GM19468 (cell line): ENCODE results near the gene RHOH.
"Not testable (repeated sequence)": the region's sequence is repeated elsewhere in the genome, so short reads cannot be mapped to it uniquely, and the experiment has no call there.

ENCODE experiments used
- ATAC-seq: cut with Tn5 transposase; IDR thresholded peaks from one replicate; pipeline ENCODE4 v1.9.1; 2021; ENCODE audit warnings: mild to moderate bottlenecking, moderate library complexity, moderate number of reproducible peaks; ENCODE audit not compliant: unreplicated experiment; ENCODE audit errors: extremely low read depth

The RHOH gene

DNA sequence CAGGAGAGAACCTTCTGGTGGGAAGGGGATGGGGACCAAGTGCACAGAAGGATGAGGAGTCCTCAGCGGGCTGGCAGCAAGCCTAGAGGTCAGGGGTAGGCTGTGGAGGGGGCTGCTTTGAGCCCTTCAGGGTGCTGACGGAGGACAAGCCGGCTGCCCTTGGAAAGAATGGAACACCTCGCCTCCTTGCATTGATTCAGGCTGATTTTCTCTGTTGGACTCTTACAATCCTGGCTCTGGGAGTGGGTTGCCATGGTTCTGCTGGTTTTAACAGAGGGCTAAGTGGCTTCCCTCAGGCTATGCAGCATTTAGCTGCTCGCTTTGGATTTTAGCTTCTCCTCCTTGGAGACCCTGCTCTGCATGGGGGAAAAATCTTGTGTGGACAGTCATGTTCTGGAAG is 88.9 kb downstream of the RHOH start:
- no peak for ATAC-seq

DNA sequence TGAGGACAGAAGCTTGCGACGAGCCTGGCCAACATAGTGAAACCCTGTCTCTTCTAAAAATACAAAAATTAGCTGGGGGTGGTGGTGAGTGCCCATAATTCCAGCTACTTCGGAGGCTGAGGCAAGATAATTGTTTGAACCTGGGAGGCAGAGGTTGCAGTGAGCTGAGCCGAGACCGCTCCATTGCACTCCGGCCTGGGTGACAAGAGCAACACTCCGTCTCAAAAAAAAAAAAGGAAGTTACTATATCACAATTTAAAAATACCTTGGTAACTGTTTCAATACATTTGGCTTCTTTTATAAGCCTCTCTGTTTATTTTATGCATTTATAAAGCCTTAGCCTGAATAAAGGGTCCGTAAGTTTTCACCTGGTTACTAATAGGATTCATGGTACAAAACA is 91.7 kb downstream of the RHOH start:
- no peak for ATAC-seq

DNA sequence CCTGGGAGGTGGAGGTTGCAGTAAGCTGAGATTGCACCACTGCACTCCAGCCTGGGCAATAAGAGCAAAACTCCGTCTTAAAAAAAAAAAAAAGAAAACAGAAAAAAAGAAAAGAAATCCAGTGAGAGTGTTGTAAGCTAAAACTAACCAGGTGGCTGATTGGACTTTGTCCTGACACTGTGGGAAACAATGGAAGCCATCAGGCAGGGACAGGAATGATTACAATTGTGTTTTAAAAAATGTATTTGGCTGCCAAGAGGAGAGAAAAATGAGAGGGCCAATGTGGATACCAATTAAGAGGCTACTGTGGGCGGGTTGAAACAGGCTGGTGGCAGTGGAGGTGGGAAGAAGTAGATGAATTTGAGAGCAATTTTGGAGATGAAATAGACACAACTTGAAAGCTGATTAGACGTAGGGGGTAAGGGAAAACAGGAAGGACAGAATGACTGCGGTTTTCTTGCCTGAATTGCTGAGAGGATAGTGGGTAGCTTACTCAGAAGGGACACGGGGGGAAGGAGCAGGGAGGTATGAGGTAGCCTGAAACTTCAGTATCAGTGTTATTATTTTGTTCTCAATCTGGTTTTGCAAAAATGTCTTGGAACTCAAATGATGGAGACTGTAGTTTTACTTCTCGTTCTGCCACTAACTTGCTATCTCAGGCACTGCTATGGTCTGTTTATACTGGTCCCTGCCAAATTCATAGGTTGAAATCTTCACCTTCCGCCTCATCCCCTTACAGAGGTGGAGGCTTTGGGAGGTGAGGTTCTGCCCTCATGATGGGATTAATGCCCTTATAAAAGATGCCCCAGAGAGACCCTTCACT is 92.7 kb downstream of the RHOH start:
- ATAC-seq, result no peak

DNA sequence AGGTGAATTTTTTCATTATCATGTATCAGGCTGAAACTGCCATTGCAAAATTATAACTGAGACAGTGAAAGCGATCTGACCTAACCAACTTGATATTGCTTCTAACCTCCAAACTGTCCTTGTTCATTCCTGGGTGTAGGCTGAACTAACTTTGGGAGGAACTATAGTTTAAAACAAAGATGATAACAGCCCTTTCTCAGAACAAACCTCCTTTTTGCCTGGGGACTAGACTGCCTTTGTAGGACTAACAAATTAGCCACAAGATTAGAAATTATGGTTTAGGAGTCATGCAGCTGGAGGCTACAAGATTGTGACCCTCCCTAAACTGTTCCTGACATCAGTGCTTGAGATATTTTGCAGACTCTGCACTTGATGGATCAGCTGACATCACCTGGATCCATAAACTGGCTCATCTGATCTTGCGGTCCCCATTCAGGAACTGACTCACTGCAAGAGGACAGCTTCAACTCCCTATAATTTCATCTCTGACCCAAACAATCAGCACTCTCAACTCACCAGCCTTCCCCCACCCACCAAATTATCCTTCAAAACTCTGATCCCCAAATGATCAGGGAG is 93.9 kb downstream of the RHOH start:
- not testable (repeated sequence) for ATAC-seq

DNA sequence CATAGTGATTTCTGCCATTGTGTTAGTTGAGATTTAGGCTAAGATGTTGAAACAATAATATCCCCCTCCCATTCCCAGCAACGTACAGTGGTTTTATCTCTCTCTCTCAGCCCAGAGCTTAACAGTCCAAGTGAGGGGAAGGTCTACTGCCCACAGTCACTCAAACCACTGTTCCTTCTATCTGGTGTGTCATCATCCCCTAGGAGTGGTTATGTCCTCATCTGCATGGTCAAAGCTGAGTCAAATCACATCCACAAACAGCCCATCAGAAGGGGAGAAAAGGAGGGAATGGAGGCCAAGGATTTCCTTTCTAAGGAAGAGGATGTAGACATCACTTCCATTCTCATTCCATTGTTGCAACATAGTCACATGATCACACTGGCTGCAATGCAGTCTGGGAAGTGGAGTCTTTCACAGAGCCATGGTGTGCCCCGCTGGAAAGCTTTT is 95.5 kb downstream of the RHOH start:
- no peak for ATAC-seq

DNA sequence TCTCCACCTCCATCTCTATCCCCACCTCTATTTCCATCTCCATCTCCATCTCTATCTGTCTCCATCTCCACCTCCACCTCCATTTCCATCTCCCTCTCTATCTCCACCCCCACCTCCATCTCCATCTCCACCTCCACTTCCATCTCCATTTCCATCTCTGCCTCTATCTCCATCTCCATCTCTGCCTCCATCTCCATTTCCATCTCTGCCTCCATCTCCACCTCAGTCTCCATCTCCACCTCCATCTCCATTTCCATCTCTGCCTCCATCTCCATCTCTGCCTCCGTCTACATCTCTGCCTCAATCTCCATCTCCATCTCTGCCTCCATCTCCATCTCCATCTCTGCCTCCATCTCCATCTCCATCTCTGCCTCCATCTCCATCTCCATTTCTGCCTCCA is 97.5 kb downstream of the RHOH start:
- no peak for ATAC-seq

DNA sequence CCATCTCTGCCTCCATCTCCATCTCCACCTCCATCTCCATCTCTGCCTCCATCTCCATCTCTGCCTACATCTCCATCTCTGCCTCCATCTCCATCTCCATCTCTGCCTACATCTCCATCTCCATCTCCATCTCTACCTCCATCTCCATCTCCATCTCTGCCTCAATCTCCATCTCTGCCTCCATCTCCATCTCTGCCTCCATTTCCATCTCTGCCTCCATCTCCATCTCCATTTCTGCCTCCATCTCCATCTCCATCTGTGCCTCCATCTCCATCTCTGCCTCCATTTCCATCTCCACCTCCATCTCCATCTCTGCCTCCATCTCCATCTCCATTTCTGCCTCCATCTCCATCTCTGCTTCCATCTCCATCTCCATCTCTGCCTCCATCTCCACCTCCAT is 98.2 kb downstream of the RHOH start:
- not testable (repeated sequence) for ATAC-seq

DNA sequence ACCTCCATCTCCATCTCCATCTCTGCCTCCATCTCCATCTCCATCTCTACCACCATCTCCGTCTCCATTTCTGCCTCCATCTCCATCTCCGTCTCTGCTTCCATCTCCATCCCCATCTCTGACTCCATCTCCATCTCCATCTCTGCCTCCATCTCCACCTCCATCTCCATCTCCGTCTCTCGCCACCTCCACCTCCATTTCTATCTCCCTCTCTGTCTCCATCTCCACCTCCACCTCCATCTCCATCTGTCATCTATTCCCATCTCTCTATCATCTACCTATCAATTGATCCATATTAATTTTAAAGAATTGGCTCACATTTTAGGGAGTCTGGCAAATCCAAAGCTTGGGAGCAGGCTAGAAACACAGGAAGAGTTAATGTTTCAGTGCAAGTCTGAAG is 98.7 kb downstream of the RHOH start:
- ATAC-seq, result no peak
